WTC11 (cell line): Measurements from ENCODE around the gene MIF. TPM values are rescaled to one million over a fixed set of nuclear protein-coding genes. Genes with fewer than 3 reads are reported as not detected.
"Not testable (repeated sequence)": the region's sequence is repeated elsewhere in the genome, so short reads cannot be mapped to it uniquely, and the experiment has no call there.

ENCODE experiments used
- ATAC-seq: fragments of 200-7000 bp; cut with Tn5 transposase; 2 replicates; pipeline ENCODE4 v1.10.0; 2021; ENCODE audit warnings: mild to moderate bottlenecking, moderate library complexity
- CTCF ChIA-PET: fragments of 300-600 bp; sonication (Branson Sonifier 250); formaldehyde crosslinking; loops from one replicate; lab custom pipeline; 2021; ENCODE audit warnings: antibody characterized with exemption; lab: Charles Lee
- POLR2A ChIA-PET: fragments of 350-600 bp; sonication (Branson Sonifier 250); formaldehyde crosslinking; loops from one replicate; lab custom pipeline; 2021; ENCODE audit warnings: antibody characterized with exemption; lab: Charles Lee
- DNase-seq: peaks from one replicate; pipeline ENCODE4 v3.0.0; 2021; ENCODE audit warnings: low spot score
- H3K27ac Mint-ChIP-seq: 2 replicates; pipeline ENCODE4 v1.8.0; 2021; ENCODE audit warnings: mixed read lengths
- H3K27me3 Mint-ChIP-seq: 2 replicates; pipeline ENCODE4 v1.8.0; 2021; ENCODE audit warnings: low read depth, mild to moderate bottlenecking, moderate library complexity, mixed read lengths
- H3K36me3 Mint-ChIP-seq: 2 replicates; pipeline ENCODE4 v1.8.0; 2021; ENCODE audit warnings: mixed read lengths
- H3K4me1 Mint-ChIP-seq: 2 replicates; pipeline ENCODE4 v1.8.0; 2022; ENCODE audit warnings: mixed read lengths
- H3K4me3 Mint-ChIP-seq: 2 replicates; pipeline ENCODE4 v1.8.0; 2021; ENCODE audit warnings: mild to moderate bottlenecking, moderate library complexity, mixed read lengths
- H3K9me3 Mint-ChIP-seq: 2 replicates; pipeline ENCODE4 v1.8.0; 2021; ENCODE audit warnings: mixed read lengths
- CTCF ChIP-seq: fragments of 200-600 bp; IDR thresholded peaks from 2 replicates; pipeline ENCODE4 v1.8.0; 2022; ENCODE audit warnings: antibody characterized with exemption
- GTF2I ChIP-seq: fragments of 250-450 bp; sonication (Bioruptor Pico); conservative IDR thresholded peaks from 2 replicates; pipeline ENCODE4 v1.4.0; 2021; ENCODE audit warnings: mild to moderate bottlenecking
- IRF2 ChIP-seq: sonication (generic); formaldehyde crosslinking; IDR thresholded peaks from 2 replicates; pipeline ENCODE4 v1.8.0; 2022; ENCODE audit warnings: low read depth, missing genetic modification reagents, borderline replicate concordance
- JUN ChIP-seq: sonication (generic); formaldehyde crosslinking; IDR thresholded peaks from 2 replicates; pipeline ENCODE4 v1.8.0; 2023; ENCODE audit warnings: mild to moderate bottlenecking, missing genetic modification reagents
- MAX ChIP-seq: sonication (generic); formaldehyde crosslinking; IDR thresholded peaks from 2 replicates; pipeline ENCODE4 v1.8.0; 2022; ENCODE audit warnings: mild to moderate bottlenecking, missing genetic modification reagents
- MLX ChIP-seq: sonication (generic); formaldehyde crosslinking; IDR thresholded peaks from 2 replicates; pipeline ENCODE4 v1.8.1; 2023; ENCODE audit warnings: mild to moderate bottlenecking, missing genetic modification reagents, moderate library complexity
- NFATC4 ChIP-seq: fragments of 250-450 bp; sonication (Bioruptor Pico); IDR thresholded peaks from 2 replicates; pipeline ENCODE4 v1.9.0; 2021; ENCODE audit warnings: mild to moderate bottlenecking
- NFE2L1 ChIP-seq: sonication (generic); formaldehyde crosslinking; IDR thresholded peaks from 2 replicates; pipeline ENCODE4 v1.8.1; 2023; ENCODE audit warnings: missing genetic modification reagents
- TEAD4 ChIP-seq: sonication (generic); formaldehyde crosslinking; IDR thresholded peaks from 2 replicates; pipeline ENCODE4 v1.8.0; 2022; ENCODE audit warnings: mild to moderate bottlenecking, missing genetic modification reagents
- ZNF263 ChIP-seq: sonication (generic); formaldehyde crosslinking; IDR thresholded peaks from 2 replicates; pipeline ENCODE4 v1.8.1; 2022; ENCODE audit warnings: low read depth, mild to moderate bottlenecking, moderate library complexity, missing genetic modification reagents
- ZNF396 ChIP-seq: fragments of 250-450 bp; sonication (Bioruptor Pico); IDR thresholded peaks from 2 replicates; pipeline ENCODE4 v1.8.0; 2021; ENCODE audit warnings: mild to moderate bottlenecking, moderate library complexity, borderline replicate concordance
- ZNF416 ChIP-seq: fragments of 250-450 bp; sonication (Bioruptor Pico); IDR thresholded peaks from 2 replicates; pipeline ENCODE4 v1.9.0; 2021; ENCODE audit warnings: mild to moderate bottlenecking, inconsistent platforms
- ZNF423 ChIP-seq: fragments of 250-450 bp; sonication (Bioruptor Pico); IDR thresholded peaks from 2 replicates; pipeline ENCODE4 v2.1.2; 2022; ENCODE audit warnings: mild to moderate bottlenecking, moderate library complexity
- ZNF512 ChIP-seq: sonication (generic); formaldehyde crosslinking; IDR thresholded peaks from 2 replicates; pipeline ENCODE4 v1.8.1; 2022; ENCODE audit warnings: missing genetic modification reagents, borderline replicate concordance
- total RNA-seq: library from RNA; stranded (reverse); gene quantifications from 3 replicates; pipeline ENCODE4 v1.2.3, GENCODE V29; 2021
- TF ChIP-seq, protein P1 (sequence below): sonication (generic); formaldehyde crosslinking; IDR thresholded peaks from 2 replicates; pipeline ENCODE4 v1.8.1; 2023; ENCODE audit warnings: mild to moderate bottlenecking, missing genetic modification reagents, borderline replicate concordance

The MIF gene
- total RNA-seq, 1 experiment from 2014 or later: 1,424 TPM

GRCh38 chr22:23864499-23865154 is 29.6 kb upstream of the MIF start:
- H3K27me3 Mint-ChIP-seq, DNase-seq, H3K27ac Mint-ChIP-seq, POLR2A ChIA-PET, H3K4me3 Mint-ChIP-seq, H3K9me3 Mint-ChIP-seq, H3K4me1 Mint-ChIP-seq, ATAC-seq: not testable (repeated sequence)
- H3K36me3 Mint-ChIP-seq: peaks cover 25% of the 10 kb centered on the region
- CTCF ChIA-PET: interaction anchor here (5.0 kb wide), 1 partner anchor 15 kb away, joined by 38 read pairs; no protein-coding TSS in a partner anchor

GRCh38 chr22:23868580-23868979 is 25.6 kb upstream of the MIF start:
- Mint-ChIP-seq H3K27ac (no peak overlapping the region), H3K4me3 (no peak overlapping the region), H3K9me3 (no peaks in the 10 kb centered on the region), H3K4me1 (0 out of 2 replicates have a peak, but pooled peaks cover 2% of the 10 kb centered on the region), H3K27me3 (no peaks in the 10 kb centered on the region), H3K36me3 (peaks cover 34% of the 10 kb centered on the region)
- TF ChIP-seq MAX (CRISPR knock-in tag) (no peak), TEAD4 (CRISPR knock-in tag) (no peak), ZNF263 (no peak), NFATC4 (CRISPR knock-in tag) (no peak), ZNF396 (no peak), NFE2L1 (CRISPR knock-in tag) (no peak), ZNF512 (CRISPR knock-in tag) (no peak), CTCF (no peak), IRF2 (no peak), ZNF423 (no peak), MLX (no peak), ZNF416 (no peak), JUN (CRISPR knock-in tag) (no peak), GTF2I (no peak)
- TF ChIP-seq, protein P1, sequence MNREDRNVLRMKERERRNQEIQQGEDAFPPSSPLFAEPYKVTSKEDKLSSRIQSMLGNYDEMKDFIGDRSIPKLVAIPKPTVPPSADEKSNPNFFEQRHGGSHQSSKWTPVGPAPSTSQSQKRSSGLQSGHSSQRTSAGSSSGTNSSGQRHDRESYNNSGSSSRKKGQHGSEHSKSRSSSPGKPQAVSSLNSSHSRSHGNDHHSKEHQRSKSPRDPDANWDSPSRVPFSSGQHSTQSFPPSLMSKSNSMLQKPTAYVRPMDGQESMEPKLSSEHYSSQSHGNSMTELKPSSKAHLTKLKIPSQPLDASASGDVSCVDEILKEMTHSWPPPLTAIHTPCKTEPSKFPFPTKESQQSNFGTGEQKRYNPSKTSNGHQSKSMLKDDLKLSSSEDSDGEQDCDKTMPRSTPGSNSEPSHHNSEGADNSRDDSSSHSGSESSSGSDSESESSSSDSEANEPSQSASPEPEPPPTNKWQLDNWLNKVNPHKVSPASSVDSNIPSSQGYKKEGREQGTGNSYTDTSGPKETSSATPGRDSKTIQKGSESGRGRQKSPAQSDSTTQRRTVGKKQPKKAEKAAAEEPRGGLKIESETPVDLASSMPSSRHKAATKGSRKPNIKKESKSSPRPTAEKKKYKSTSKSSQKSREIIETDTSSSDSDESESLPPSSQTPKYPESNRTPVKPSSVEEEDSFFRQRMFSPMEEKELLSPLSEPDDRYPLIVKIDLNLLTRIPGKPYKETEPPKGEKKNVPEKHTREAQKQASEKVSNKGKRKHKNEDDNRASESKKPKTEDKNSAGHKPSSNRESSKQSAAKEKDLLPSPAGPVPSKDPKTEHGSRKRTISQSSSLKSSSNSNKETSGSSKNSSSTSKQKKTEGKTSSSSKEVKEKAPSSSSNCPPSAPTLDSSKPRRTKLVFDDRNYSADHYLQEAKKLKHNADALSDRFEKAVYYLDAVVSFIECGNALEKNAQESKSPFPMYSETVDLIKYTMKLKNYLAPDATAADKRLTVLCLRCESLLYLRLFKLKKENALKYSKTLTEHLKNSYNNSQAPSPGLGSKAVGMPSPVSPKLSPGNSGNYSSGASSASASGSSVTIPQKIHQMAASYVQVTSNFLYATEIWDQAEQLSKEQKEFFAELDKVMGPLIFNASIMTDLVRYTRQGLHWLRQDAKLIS (CRISPR knock-in tag): no peak
- ATAC-seq (no peak; the same call in 1 of the 2 replicates), DNase-seq (no peak)
- POLR2A ChIA-PET: no interaction called here
- CTCF ChIA-PET: interaction anchor here (0.6 to 1.6 kb wide), 3 partner anchors 11 to 25 kb away, joined by 3 to 8 read pairs (median 7); partner anchors contain the start of genes MIF and SLC2A11
